OCI-LY7 (cell line): ENCODE results near the gene CR1L. TPM values are rescaled to one million over a fixed set of nuclear protein-coding genes. Genes with fewer than 3 reads are reported as not detected.
"Not testable (repeated sequence)": the region's sequence is repeated elsewhere in the genome, so short reads cannot be mapped to it uniquely, and the experiment has no call there.

ENCODE experiments used
- BruUV-seq: library from RNA; stranded (reverse); fragments of 400-500 nt; replicated peaks from 2 replicates; lab custom pipeline; 2021; lab: Mats Ljungman, UMichigan
- CTCF ChIA-PET: fragments of 300-600 bp; sonication (Branson Sonifier 250); formaldehyde crosslinking; loops from one replicate; lab custom pipeline; 2022; ENCODE audit warnings: antibody characterized with exemption; ENCODE audit not compliant: unreplicated experiment; lab: Charles Lee
- POLR2A ChIA-PET: fragments of 300-600 bp; sonication (Branson Sonifier 250); formaldehyde crosslinking; loops from one replicate; lab custom pipeline; 2022; ENCODE audit warnings: antibody characterized with exemption; lab: Charles Lee
- DNase-seq: peaks from one replicate; pipeline ENCODE4 v3.0.0-alpha.2; 2015; ENCODE audit warnings: low spot score
- H2AFZ ChIP-seq: fragments of 200-600 bp; sonication (generic), shearing (Covaris generic); 2 replicates; pipeline ENCODE4 v1.6.1; 2014; ENCODE audit warnings: mild to moderate bottlenecking, antibody characterized with exemption, low read length, moderate library complexity
- H3K27ac ChIP-seq: fragments of 200-600 bp; sonication (generic); 2 replicates; pipeline ENCODE4 v1.5.1; 2014; ENCODE audit warnings: mixed run types, low read depth, mild to moderate bottlenecking, moderate library complexity, low read length, inconsistent platforms; ENCODE audit not compliant: poor library complexity, severe bottlenecking
- H3K36me3 ChIP-seq: fragments of 200-600 bp; sonication (generic); 2 replicates; pipeline ENCODE4 v1.6.1; 2014; ENCODE audit warnings: mild to moderate bottlenecking, antibody characterized with exemption, low read length, moderate library complexity, mixed read lengths; ENCODE audit not compliant: insufficient read depth
- H3K4me1 ChIP-seq: fragments of 200-600 bp; sonication (generic); 2 replicates; pipeline ENCODE4 v1.5.1; 2014; ENCODE audit warnings: mild to moderate bottlenecking, low read length; ENCODE audit not compliant: insufficient read depth, poor library complexity, severe bottlenecking
- H3K4me2 ChIP-seq: fragments of 200-600 bp; sonication (generic); 2 replicates; pipeline ENCODE4 v1.6.1; 2014; ENCODE audit warnings: mild to moderate bottlenecking, low read length
- H3K4me3 ChIP-seq: fragments of 200-600 bp; sonication (generic); 2 replicates; pipeline ENCODE4 v1.5.1; 2014; ENCODE audit warnings: mild to moderate bottlenecking, low read depth, low read length; ENCODE audit not compliant: poor library complexity, severe bottlenecking
- H3K79me2 ChIP-seq: fragments of 200-600 bp; sonication (generic); 2 replicates; pipeline ENCODE4 v1.6.1; 2016; ENCODE audit warnings: low read depth, mild to moderate bottlenecking, low read length, moderate library complexity, mixed read lengths; ENCODE audit not compliant: insufficient read depth
- H3K9me2 ChIP-seq: fragments of 200-600 bp; sonication (generic); 2 replicates; pipeline ENCODE4 v1.6.1; 2016; ENCODE audit warnings: mild to moderate bottlenecking, low read length, mixed read lengths; ENCODE audit not compliant: insufficient read depth
- H3K9me3 ChIP-seq: fragments of 200-600 bp; sonication (generic); 2 replicates; pipeline ENCODE4 v1.6.1; 2014; ENCODE audit warnings: mild to moderate bottlenecking, mixed run types, low read length, mixed read lengths
- H4K20me1 ChIP-seq: fragments of 200-600 bp; sonication (generic); 2 replicates; pipeline ENCODE4 v1.6.1; 2014; ENCODE audit warnings: mild to moderate bottlenecking, antibody characterized with exemption, low read length, moderate library complexity, mixed read lengths; ENCODE audit not compliant: insufficient read depth
- CTCF ChIP-seq: fragments of 200-600 bp; sonication (generic); conservative IDR thresholded peaks from 2 replicates; pipeline ENCODE4 v1.5.1; 2014; ENCODE audit warnings: mild to moderate bottlenecking, antibody characterized with exemption, low read length, moderate library complexity, mixed read lengths
- EZH2phosphoT487 ChIP-seq: fragments of 200-600 bp; sonication (generic); IDR thresholded peaks from 2 replicates; pipeline ENCODE4 v1.6.1; 2018; ENCODE audit warnings: low read depth, borderline replicate concordance, mild to moderate bottlenecking, mixed run types, antibody characterized with exemption, low read length, moderate library complexity, mixed read lengths
- intact Hi-C: fragments of 100-400 bp; cut with micrococcal nuclease; formaldehyde crosslinking; loops from one replicate; pipeline ENCODE4 v1.10.0; 2022; ENCODE audit not compliant: unreplicated experiment
- total RNA-seq, 2 experiments: library from RNA; depleted of rRNA in 1 of 2; stranded (reverse); fragments of >200 nt in 1 of 2; shearing (Covaris generic) in 1 of 2; gene quantifications; 2 replicates each; pipeline ENCODE4 v1.2.3, GENCODE V29; 2014 to 2022

Gene CR1L
- total RNA-seq, 2 experiments from 2014 or later, result not detected

DNA sequence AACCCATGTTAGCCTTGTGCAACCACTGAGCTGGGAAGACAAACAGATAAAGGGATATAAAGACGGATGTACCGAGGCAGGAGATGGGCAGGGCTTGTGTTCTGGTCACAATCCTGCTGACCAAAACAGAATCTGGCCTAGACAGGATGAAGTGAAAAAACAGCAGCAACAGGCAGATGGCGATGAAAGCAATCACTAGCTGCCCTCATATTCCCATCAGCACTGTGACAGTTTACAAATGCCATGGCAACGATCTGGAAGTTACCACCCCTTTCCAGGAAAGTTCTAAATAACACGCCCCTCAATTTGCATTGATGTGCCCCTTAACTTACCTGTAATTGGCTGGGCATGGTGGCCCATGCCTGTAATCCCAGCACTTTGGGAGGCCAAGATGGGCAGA lies 66.4 kb downstream of the CR1L start:
- no peaks in the 10 kb centered on the region for H4K20me1 ChIP-seq
- H3K36me3 ChIP-seq, result no peaks in the 10 kb centered on the region
- ChIA-PET POLR2A (interaction anchor here (0.9 kb wide), 1 partner anchor 8 kb away, joined by 4 read pairs; no protein-coding TSS in a partner anchor), CTCF (interaction anchor here (1.1 kb wide), 1 partner anchor 86 kb away, joined by 3 read pairs; no protein-coding TSS in a partner anchor)
- peak; percentile 36; the same call in 1 of the 2 replicates for TF ChIP-seq CTCF
- TF ChIP-seq EZH2phosphoT487, result no peak
- H3K4me3 ChIP-seq, result no peak overlapping the region
- DNase-seq, result peak; percentile 44
- BruUV-seq, result no TSS peak
- no peak overlapping the region for H2AFZ ChIP-seq
- no peaks in the 10 kb centered on the region for H3K9me3 ChIP-seq
- H3K9me2 ChIP-seq, result no peaks in the 10 kb centered on the region
- H3K79me2 ChIP-seq, result no peaks in the 10 kb centered on the region
- H3K27ac ChIP-seq, result no peak overlapping the region
- H3K4me1 ChIP-seq, result no peaks in the 10 kb centered on the region
- intact Hi-C loops, result no loop called here
- no peak overlapping the region for H3K4me2 ChIP-seq

DNA sequence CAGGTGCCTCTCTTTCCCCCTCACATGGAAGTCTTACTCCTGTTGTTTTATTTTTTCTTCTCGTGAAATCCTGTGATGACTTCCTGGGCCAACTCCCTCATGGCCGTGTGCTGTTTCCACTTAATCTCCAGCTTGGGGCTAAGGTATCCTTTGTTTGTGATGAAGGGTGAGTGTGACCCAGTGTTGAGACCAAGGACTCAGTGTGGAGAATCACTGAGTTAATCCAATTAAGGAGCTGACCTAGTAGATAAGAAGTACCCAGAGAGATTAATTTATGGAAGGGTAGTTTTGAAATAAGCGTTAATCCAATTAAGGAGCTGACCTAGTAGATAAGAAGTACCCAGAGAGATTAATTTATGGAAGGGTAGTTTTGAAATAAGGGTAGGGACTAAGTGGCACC lies 67.8 kb downstream of the CR1L start:
- H3K9me3 ChIP-seq, H3K4me3 ChIP-seq, BruUV-seq, H3K79me2 ChIP-seq, POLR2A ChIA-PET, H2AFZ ChIP-seq, DNase-seq, H3K4me1 ChIP-seq, H3K27ac ChIP-seq, H3K4me2 ChIP-seq, H4K20me1 ChIP-seq, intact Hi-C loops, H3K9me2 ChIP-seq, CTCF ChIA-PET, H3K36me3 ChIP-seq: not testable (repeated sequence)

- BruUV-seq, result no TSS peak
- no peaks in the 10 kb centered on the region for H3K36me3 ChIP-seq
- no peak overlapping the region for H3K4me3 ChIP-seq
- no peaks in the 10 kb centered on the region for H3K79me2 ChIP-seq
- intact Hi-C loops, result no loop called here
- H2AFZ ChIP-seq, result no peak overlapping the region
- no peak overlapping the region for H3K27ac ChIP-seq
- H3K4me2 ChIP-seq, result no peak overlapping the region
- POLR2A ChIA-PET, result no interaction called here
- H4K20me1 ChIP-seq, result no peaks in the 10 kb centered on the region
- no peak for DNase-seq
- no peaks in the 10 kb centered on the region for H3K9me3 ChIP-seq
- H3K9me2 ChIP-seq, result no peaks in the 10 kb centered on the region
- H3K4me1 ChIP-seq, result no peaks in the 10 kb centered on the region
- TF ChIP-seq EZH2phosphoT487 (no peak), CTCF (0 out of 2 replicates have a peak, but pooled peaks have one; percentile 22)
- CTCF ChIA-PET, result no interaction called here
These were observed 68.6 kb downstream of the CR1L start for GRCh38 chr1:207713529-207713928.
